IPS-NIHi7 (cell line): ENCODE measurements around the gene C1QTNF12.

Source experiments
- DNase-seq: peaks from one replicate; pipeline ENCODE4 v3.0.0; 2012; ENCODE audit warnings: mixed read lengths; ENCODE audit errors: extremely low spot score

C1QTNF12 gene

GRCh38 chr1:1228596-1229321, 17.8 kb downstream of the C1QTNF12 start:
- no peak for DNase-seq

- no peak for DNase-seq
Measured at GRCh38 chr1:1228187-1228586, 18.3 kb downstream of the C1QTNF12 start.

- no peak for DNase-seq
Measured at GRCh38 chr1:1227386-1227785, 19.1 kb downstream of the C1QTNF12 start.

GRCh38 chr1:1226566-1227362, 19.8 kb downstream of the C1QTNF12 start:
- DNase-seq: no peak

- DNase-seq: no peak
Measured at GRCh38 chr1:1225913-1226312, 20.6 kb downstream of the C1QTNF12 start.

GRCh38 chr1:1225238-1225845, 21.2 kb downstream of the C1QTNF12 start:
- DNase-seq: no peak

- no peak for DNase-seq
Measured at GRCh38 chr1:1223891-1224290, 22.6 kb downstream of the C1QTNF12 start.

- no peak for DNase-seq
Measured at GRCh38 chr1:1223321-1223720, 23.2 kb downstream of the C1QTNF12 start.

- DNase-seq: no peak
Measured at GRCh38 chr1:1222575-1223225, 23.8 kb downstream of the C1QTNF12 start.

- no peak for DNase-seq
Measured at GRCh38 chr1:1221887-1222574, 24.5 kb downstream of the C1QTNF12 start.

GRCh38 chr1:1220197-1220596, 26.3 kb downstream of the C1QTNF12 start:
- DNase-seq: no peak

- no peak for DNase-seq
Measured at GRCh38 chr1:1219341-1219740, 27.2 kb downstream of the C1QTNF12 start.

- DNase-seq: no peak
Measured at GRCh38 chr1:1218524-1219200, 27.9 kb downstream of the C1QTNF12 start.

GRCh38 chr1:1217621-1218523, 28.6 kb downstream of the C1QTNF12 start:
- no peak for DNase-seq

GRCh38 chr1:1216770-1217620, 29.5 kb downstream of the C1QTNF12 start:
- DNase-seq: no peak

- DNase-seq: no peak
Measured at GRCh38 chr1:1215881-1216605, 30.5 kb downstream of the C1QTNF12 start.

GRCh38 chr1:1215080-1215676, 31.3 kb downstream of the C1QTNF12 start:
- DNase-seq: no peak
